NCI-H2029 treated with DMSO at 0.1 percent for 48 hours (cell line): ENCODE measurements around the gene PHAF1.
"Not testable (repeated sequence)": the region's sequence is repeated elsewhere in the genome, so short reads cannot be mapped to it uniquely, and the experiment has no call there.

Experiments
- DNase-seq: peaks from one replicate; lab custom pipeline; 2025; lab: John Stamatoyannopoulos, UW

The PHAF1 gene

GRCh38 chr16:67105246-67105645 lies 4.5 kb upstream of the PHAF1 start:
- no peak for DNase-seq

GRCh38 chr16:67105881-67106280 lies 3.9 kb upstream of the PHAF1 start:
- no peak for DNase-seq

GRCh38 chr16:67108489-67108888 lies 1.3 kb upstream of the PHAF1 start:
- no peak for DNase-seq

GRCh38 chr16:67108931-67109406 lies 772 bp upstream of the PHAF1 start:
- DNase-seq: no peak

- no peak for DNase-seq
Observed at GRCh38 chr16:67111951-67112444, 2.3 kb downstream of the PHAF1 start.

GRCh38 chr16:67112591-67113399 lies 3.1 kb downstream of the PHAF1 start:
- no peak for DNase-seq

GRCh38 chr16:67114793-67115192 lies 5.1 kb downstream of the PHAF1 start:
- no peak for DNase-seq

- no peak for DNase-seq
Observed at GRCh38 chr16:67115639-67116038, 5.9 kb downstream of the PHAF1 start.

- DNase-seq: no peak
Observed at GRCh38 chr16:67116388-67117311, 6.9 kb downstream of the PHAF1 start.

- no peak for DNase-seq
Observed at GRCh38 chr16:67117716-67118115, 8.0 kb downstream of the PHAF1 start.

GRCh38 chr16:67120025-67120424 lies 10.3 kb downstream of the PHAF1 start:
- no peak for DNase-seq

GRCh38 chr16:67122799-67123198 lies 13.1 kb downstream of the PHAF1 start:
- DNase-seq: not testable (repeated sequence)

- no peak for DNase-seq
Observed at GRCh38 chr16:67128417-67128816, 18.7 kb downstream of the PHAF1 start.

- no peak for DNase-seq
Observed at GRCh38 chr16:67128887-67129286, 19.1 kb downstream of the PHAF1 start.

GRCh38 chr16:67129422-67129821 lies 19.7 kb downstream of the PHAF1 start:
- no peak for DNase-seq

- DNase-seq: no peak
Observed at GRCh38 chr16:67137605-67138004, 27.9 kb downstream of the PHAF1 start.

- no peak for DNase-seq
Observed at GRCh38 chr16:67141391-67141790, 31.6 kb downstream of the PHAF1 start.

GRCh38 chr16:67142342-67142741 lies 32.6 kb downstream of the PHAF1 start:
- no peak for DNase-seq

GRCh38 chr16:67144943-67145342 lies 35.2 kb downstream of the PHAF1 start:
- DNase-seq: no peak

- DNase-seq: no peak
Observed at GRCh38 chr16:67145746-67146145, 36.0 kb downstream of the PHAF1 start.

- DNase-seq: no peak
Observed at GRCh38 chr16:67146523-67147357, 37.0 kb downstream of the PHAF1 start.
